CD4-positive, alpha-beta T cell treated with Interleukin-4 for 1 hour (primary cell): ENCODE measurements around the gene CKMT2.

Experiments used
- DNase-seq, 2 donors: peaks; one replicate each; pipeline ENCODE4 v3.0.0-alpha.2; 2020 to 2022

Gene CKMT2

GRCh38 chr5:81313278-81313677 is 80.2 kb downstream of the CKMT2 start:
- no peak for DNase-seq

DNA sequence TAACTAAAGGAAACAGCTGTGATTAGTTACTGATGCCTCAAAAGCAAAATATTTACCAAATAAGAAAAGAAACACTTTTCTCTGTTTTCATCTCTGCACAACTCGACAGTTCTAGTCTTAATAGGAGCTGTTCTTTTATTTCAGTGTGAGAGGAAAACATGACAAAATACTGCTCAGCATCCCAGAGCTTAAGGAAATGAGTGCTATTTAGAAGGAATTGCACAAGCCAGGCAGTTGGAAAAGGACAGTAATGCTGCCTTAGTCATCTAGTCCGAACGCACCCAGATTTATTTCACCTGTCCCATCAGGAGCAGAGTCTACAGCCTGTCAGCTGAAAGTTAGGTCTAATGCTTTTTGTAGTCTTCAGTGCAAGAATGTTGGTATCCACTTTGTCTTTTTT is 80.6 kb downstream of the CKMT2 start:
- DNase-seq: no peak

GRCh38 chr5:81314581-81314980 is 81.5 kb downstream of the CKMT2 start:
- DNase-seq: no peak

DNA sequence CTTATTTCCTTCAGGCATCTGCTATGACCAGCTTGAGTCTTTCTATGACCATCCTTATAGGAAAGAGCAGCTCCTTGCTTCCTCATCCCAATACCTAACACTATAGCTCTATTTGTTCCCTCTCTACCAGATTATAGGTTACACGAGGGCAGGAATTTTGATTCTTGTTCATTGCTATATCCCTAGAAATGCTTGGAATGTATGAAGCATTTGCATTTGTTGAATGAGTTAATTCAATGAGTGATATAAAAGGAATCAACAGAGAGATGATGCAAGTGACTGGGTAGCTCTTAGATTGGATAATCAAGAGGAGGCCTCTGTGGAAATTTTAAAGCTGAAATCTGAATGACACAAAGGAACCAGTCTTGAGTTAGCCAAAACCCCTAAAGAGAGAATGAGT is 82.2 kb downstream of the CKMT2 start:
- DNase-seq: no peak

DNA sequence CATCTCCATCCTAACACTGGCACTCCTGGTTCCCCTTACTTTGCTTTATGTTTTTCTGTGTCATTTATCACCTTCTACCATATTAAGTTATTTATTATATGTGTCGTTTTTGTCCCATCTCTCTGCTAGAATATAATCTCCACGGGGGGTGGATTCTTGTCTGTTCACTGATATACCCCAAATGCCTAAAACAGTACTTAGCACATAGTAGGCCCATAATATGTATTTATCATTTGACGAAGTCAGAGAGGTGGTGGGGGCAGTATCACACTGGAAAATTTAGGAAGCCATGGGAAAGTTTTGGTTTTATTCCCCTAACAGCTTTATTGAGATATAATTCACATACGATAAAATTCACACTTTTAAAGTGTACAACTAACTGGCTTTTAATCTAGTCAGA is 82.7 kb downstream of the CKMT2 start:
- DNase-seq: no peak
